Spleen (tissue), 11 donors: ENCODE measurements around the gene LRRC42. TPM values are rescaled to one million over a fixed set of nuclear protein-coding genes. Genes with fewer than 3 reads are reported as not detected.

Experiments
- DNase-seq: peaks from one replicate; pipeline ENCODE4 v3.0.0-alpha.2; 2020
- H3K27ac ChIP-seq, 8 donors: fragments of 200-600 bp; sonication (generic) in 7 of 8; 1 replicate in 4 of 8; 2 replicates in 4 of 8; pipeline versions ENCODE4 v1.5.0 to v1.8.0; 2016 to 2021; ENCODE audit warnings: inconsistent platforms in 4 of 8, mild to moderate bottlenecking in 4 of 8, moderate library complexity in 1 of 8
- H3K27me3 ChIP-seq, 7 donors: fragments of 200-600 bp; sonication (generic) in 6 of 7; replicated peaks in 1 of 7; 1 replicate in 4 of 7; 2 replicates in 3 of 7; pipeline versions ENCODE4 v1.5.0 to v1.8.0; 2016 to 2021; ENCODE audit warnings: inconsistent platforms in 3 of 7, mild to moderate bottlenecking in 1 of 7
- H3K36me3 ChIP-seq, 6 donors: fragments of 200-600 bp; sonication (generic) in 5 of 6; 1 replicate in 4 of 6; 2 replicates in 2 of 6; pipeline versions ENCODE4 v1.5.0 to v1.8.0; 2016 to 2021; ENCODE audit warnings: inconsistent platforms in 2 of 6
- H3K4me1 ChIP-seq, 6 donors: fragments of 200-600 bp; sonication (generic) in 5 of 6; 1 replicate in 3 of 6; 2 replicates in 3 of 6; pipeline versions ENCODE4 v1.5.0 to v1.8.0; 2016 to 2021; ENCODE audit warnings: inconsistent platforms in 3 of 6
- H3K4me3 ChIP-seq, 8 donors: fragments of 200-600 bp; sonication (generic) in 7 of 8; 1 replicate in 4 of 8; 2 replicates in 4 of 8; pipeline versions ENCODE4 v1.5.0 to v1.8.0; 2016 to 2021; ENCODE audit warnings: inconsistent platforms in 4 of 8, mild to moderate bottlenecking in 4 of 8, moderate library complexity in 2 of 8
- H3K9me3 ChIP-seq, 8 donors: fragments of 200-600 bp; sonication (generic) in 7 of 8; 1 replicate in 4 of 8; 2 replicates in 4 of 8; pipeline versions ENCODE4 v1.5.0 to v1.8.0; 2016 to 2021; ENCODE audit warnings: inconsistent platforms in 4 of 8
- CTCF ChIP-seq, 11 experiments: fragments of 200-600 bp in 7 of 11; fragments of 450-650 bp in 4 of 11; sonication (generic) in 4 of 11; IDR thresholded peaks in 8 of 11; conservative IDR thresholded peaks in 3 of 11; 1 replicate in 7 of 11; 2 replicates in 4 of 11; pipeline versions ENCODE4 v1.4.0 to v1.8.0; 2016 to 2021; ENCODE audit warnings: antibody characterized with exemption in 11 of 11, inconsistent platforms in 4 of 11, mild to moderate bottlenecking in 1 of 11
- POLR2A ChIP-seq, 3 donors: fragments of 450-650 bp; IDR thresholded peaks; one replicate each; pipeline ENCODE4 v1.5.1; 2017; ENCODE audit warnings: antibody characterized with exemption in 3 of 3, mild to moderate bottlenecking in 1 of 3
- POLR2AphosphoS5 ChIP-seq, 3 donors: sonication (generic); formaldehyde crosslinking; IDR thresholded peaks; one replicate each; pipeline ENCODE4 v1.5.1; 2017; ENCODE audit warnings: antibody characterized with exemption in 3 of 3
- WGBS, 5 donors: extraction: QIAGEN DNeasy Blood & Tissue Kit in 3 of 5; methylation state at CpG; one replicate each; pipeline versions ENCODE4 v1.1.5 to v1.1.7; 2013 to 2018; 5-methylcytosine and 5-hydroxymethylcytosine counted together
- intact Hi-C: fragments of 100-400 bp; cut with DNase I; formaldehyde crosslinking; loops from one replicate; pipeline ENCODE4 v1.15.0; 2023; ENCODE audit warnings: low total_unique reads
- polyA plus RNA-seq, 3 donors: library from polyadenylated mRNA; stranded (reverse); fragments of 200-250 nt; gene quantifications; one replicate each; pipeline ENCODE4 v1.2.1, GENCODE V29; 2013
- total RNA-seq, 7 donors: library from RNA; depleted of rRNA in 3 of 7; stranded (reverse); fragments of >200 nt in 3 of 7; fragmentation: NEBNext Ultra II Directional in 4 of 7; extraction: Animal tissue kit (Norgen Biotek cat#: 25700) in 4 of 7; gene quantifications; one replicate each; pipeline versions ENCODE4 v1.1.0 to v1.2.1, GENCODE V29; 2016 to 2021
- donor health status: healthy with polysubstance abuse.
- donor health status: DM: no; HTN: no; CAD: no; lungs with moderate emphysema.
- donor health status: DM: no; HTN: no; CAD: no.
- donor health status: Bipolar disorder and iron deficiency.
- donor health status: healthy.
- donor health status: DM: no; HTN: no; CAD: no.
- donor health status: DM: yes; HTN: yes; CAD: no.

The LRRC42 gene
- total and polyA plus RNA-seq, 10 donors: 4.9 to 13.8 (median 10.5) TPM

GRCh38 chr1:53931523-53931922 is 14.6 kb upstream of the LRRC42 start:
- no peaks in the 10 kb centered on the region for H3K27me3 ChIP-seq
- H3K4me1 ChIP-seq: no peaks in the 10 kb centered on the region
- H3K36me3 ChIP-seq: peaks cover 0 to 74% (median 33%) of the 10 kb centered on the region in 6 donors
- H3K4me3 ChIP-seq: no peak overlapping the region
- H3K27ac ChIP-seq: no peak overlapping the region
- intact Hi-C loops: no loop called here
- WGBS, 5 donors: 91 to 98% (median 98%) methylated on average over 2 of the region's 2 CpGs
- TF ChIP-seq CTCF (IDR thresholded peaks at IDR 0.05 in 8 of 11, conservative IDR thresholded peaks at IDR 0.05 in 3 of 11): no peak
- TF ChIP-seq POLR2A (IDR thresholded peaks at IDR 0.05): no peak
- no peak for DNase-seq
- H3K9me3 ChIP-seq: peaks cover 0 to 32% (median 22%) of the 10 kb centered on the region in 8 donors

- no peak overlapping the region for H3K27ac ChIP-seq
- peaks cover 0 to 74% (median 30%) of the 10 kb centered on the region in 6 donors for H3K36me3 ChIP-seq
- no peak for TF ChIP-seq POLR2AphosphoS5 (IDR thresholded peaks at IDR 0.05)
- TF ChIP-seq CTCF (IDR thresholded peaks at IDR 0.05 in 8 of 11, conservative IDR thresholded peaks at IDR 0.05 in 3 of 11): no peak
- TF ChIP-seq POLR2A (IDR thresholded peaks at IDR 0.05): no peak
- intact Hi-C loops: no loop called here
- H3K4me3 ChIP-seq: no peak overlapping the region
- no peak for DNase-seq
- WGBS, 5 donors: 95 to 100% (median 100%) methylated on average over 1 of the region's 1 CpG
- peaks cover 0 to 6% (median 0%) of the 10 kb centered on the region in 6 donors for H3K4me1 ChIP-seq
- no peaks in the 10 kb centered on the region for H3K27me3 ChIP-seq
- peaks cover 0 to 32% (median 22%) of the 10 kb centered on the region in 8 donors for H3K9me3 ChIP-seq
Measured at GRCh38 chr1:53934170-53934765, 11.9 kb upstream of the LRRC42 start.

- 90 to 95% (median 94%) methylated on average over 1 of the region's 1 CpG for WGBS, 5 donors
- H3K27me3 ChIP-seq: no peaks in the 10 kb centered on the region
- no peak overlapping the region for H3K4me3 ChIP-seq
- H3K27ac ChIP-seq: no peak overlapping the region
- H3K36me3 ChIP-seq: peaks cover 0 to 74% (median 23%) of the 10 kb centered on the region in 6 donors
- H3K4me1 ChIP-seq: peaks cover 0 to 22% (median 0%) of the 10 kb centered on the region in 6 donors
- DNase-seq: no peak
- TF ChIP-seq POLR2A (IDR thresholded peaks at IDR 0.05): no peak
- TF ChIP-seq CTCF (IDR thresholded peaks at IDR 0.05 in 8 of 11, conservative IDR thresholded peaks at IDR 0.05 in 3 of 11): no peak
- no peak for TF ChIP-seq POLR2AphosphoS5 (IDR thresholded peaks at IDR 0.05)
- peaks cover 0 to 32% (median 22%) of the 10 kb centered on the region in 8 donors for H3K9me3 ChIP-seq
- intact Hi-C loops: no loop called here
Measured at GRCh38 chr1:53936430-53936829, 9.7 kb upstream of the LRRC42 start.

- H3K4me3 ChIP-seq: no peak overlapping the region
- H3K27me3 ChIP-seq: no peaks in the 10 kb centered on the region
- no peak for TF ChIP-seq POLR2AphosphoS5 (IDR thresholded peaks at IDR 0.05)
- 89 to 96% (median 93%) methylated on average over 4 of the region's 4 CpGs for WGBS, 5 donors
- peaks cover 0 to 59% (median 17%) of the 10 kb centered on the region in 6 donors for H3K36me3 ChIP-seq
- H3K27ac ChIP-seq: no peak overlapping the region
- peaks cover 0 to 19% (median 12%) of the 10 kb centered on the region in 8 donors for H3K9me3 ChIP-seq
- no peak for DNase-seq
- H3K4me1 ChIP-seq: peaks cover 0 to 40% (median 3%) of the 10 kb centered on the region in 6 donors
- intact Hi-C loops: no loop called here
Measured at GRCh38 chr1:53938136-53938830, 7.9 kb upstream of the LRRC42 start.
